Activated CD4-positive, alpha-beta T cell treated with anti-CD3 and anti-CD28 coated beads for 36 hours (primary cell): ENCODE measurements around the gene ARPC2. TPM values are rescaled to one million over a fixed set of nuclear protein-coding genes. Genes with fewer than 3 reads are reported as not detected.
"Not testable (repeated sequence)": the region's sequence is repeated elsewhere in the genome, so short reads cannot be mapped to it uniquely, and the experiment has no call there.

ENCODE experiments used
- ATAC-seq: fragments of 200-7000 bp; cut with Tn5 transposase; one replicate; pipeline ENCODE4 v1.10.0; 2021; ENCODE audit warnings: mild to moderate bottlenecking, moderate library complexity
- CTCF ChIA-PET: fragments of 350-600 bp; sonication (Branson Sonifier 250); formaldehyde crosslinking; loops from one replicate; lab custom pipeline; 2021; ENCODE audit warnings: antibody characterized with exemption; lab: Charles Lee
- POLR2A ChIA-PET: fragments of 350-600 bp; sonication (Branson Sonifier 250); formaldehyde crosslinking; loops from one replicate; lab custom pipeline; 2021; ENCODE audit warnings: antibody characterized with exemption, inconsistent platforms; lab: Charles Lee
- DNase-seq: peaks from one replicate; pipeline ENCODE4 v3.0.0-alpha.2; 2020
- H3K27ac Mint-ChIP-seq: one replicate; pipeline ENCODE4 v1.8.0; 2021; ENCODE audit warnings: mixed read lengths
- H3K27me3 Mint-ChIP-seq: one replicate; pipeline ENCODE4 v1.8.0; 2021; ENCODE audit warnings: mixed read lengths
- H3K36me3 Mint-ChIP-seq: one replicate; pipeline ENCODE4 v1.8.0; 2021; ENCODE audit warnings: low read depth, mixed read lengths
- H3K4me1 Mint-ChIP-seq: one replicate; pipeline ENCODE4 v1.8.0; 2021; ENCODE audit warnings: mixed read lengths
- H3K4me3 Mint-ChIP-seq: one replicate; pipeline ENCODE4 v1.8.0; 2021; ENCODE audit warnings: mild to moderate bottlenecking, moderate library complexity, mixed read lengths
- H3K9me3 Mint-ChIP-seq: one replicate; pipeline ENCODE4 v1.8.0; 2021; ENCODE audit warnings: low read depth, mixed read lengths
- intact Hi-C, 2 experiments: fragments of 100-400 bp; cut with DNase I in 1 of 2; cut with micrococcal nuclease in 1 of 2; formaldehyde crosslinking; loops; one replicate each; pipeline versions ENCODE4 v1.14.2 to v1.15.1; 2022 to 2024; cut with DNase I, micrococcal nuclease
- total RNA-seq, 2 experiments: library from RNA; stranded (reverse); gene quantifications; one replicate each; pipeline ENCODE4 v1.2.3, GENCODE V29; 2021

Gene ARPC2
- total RNA-seq, 2 experiments from 2014 or later, result 563 to 632 TPM

DNA sequence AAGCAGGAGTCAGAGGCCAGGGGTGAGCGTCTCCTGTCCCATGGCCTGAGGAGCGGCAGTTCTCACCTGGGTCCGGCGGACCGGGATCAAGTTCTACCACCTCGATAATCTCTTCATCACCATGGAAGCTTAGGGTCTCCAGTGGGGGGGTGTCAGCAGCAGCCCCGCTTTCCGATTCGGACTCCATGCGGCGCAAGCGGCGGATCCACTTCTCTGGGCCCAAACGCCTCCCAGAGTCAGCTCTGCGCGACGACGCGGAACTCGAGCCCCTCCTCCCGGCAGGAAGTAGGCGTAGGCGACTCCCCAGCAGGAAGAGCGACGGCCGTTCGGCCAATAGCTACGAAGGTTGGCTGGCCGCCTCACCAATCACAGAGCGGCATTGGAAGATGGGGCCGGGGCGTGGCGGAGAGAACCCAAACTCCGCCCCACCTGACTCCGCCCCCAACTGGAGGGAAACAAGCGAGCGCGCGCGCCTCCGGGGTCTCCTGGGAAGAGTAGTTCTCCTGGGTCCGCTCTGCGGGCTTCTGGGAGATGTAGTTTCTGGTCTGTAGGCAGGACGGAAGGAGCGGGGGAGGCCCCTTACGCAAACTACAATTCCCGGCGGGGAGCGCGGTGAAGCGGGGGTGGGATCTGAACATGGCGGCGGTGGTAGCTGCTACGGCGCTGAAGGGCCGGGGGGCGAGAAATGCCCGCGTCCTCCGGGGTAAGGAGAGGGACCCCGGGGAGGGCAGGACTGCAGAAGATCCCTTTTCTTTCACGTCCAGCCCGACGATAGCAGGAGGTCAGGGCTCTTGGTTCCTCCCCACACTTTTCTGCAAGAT, 53.1 kb downstream of the ARPC2 start, which contains the start of the genes AAMP and PNKD:
Gene AAMP (minus strand): TSS at position 238 of the 821 bp plus-strand sequence. CDS start 51 bp downstream, at position 187.
Gene PNKD (plus strand): TSS at position 620 of the 821 bp plus-strand sequence. CDS start 17 bp downstream, at position 637.
- no peaks in the 10 kb centered on the region for H3K9me3 Mint-ChIP-seq
- H3K27me3 Mint-ChIP-seq, result no peaks in the 10 kb centered on the region
- CTCF ChIA-PET, result interaction anchor here (0.6 to 7.4 kb wide), 18 partner anchors 13 to 949 kb away, joined by 3 to 205 read pairs (median 4); partner anchors contain the start of genes ABCB6, ARPC2, CATIP and RNF25
- DNase-seq (peak; percentile 100), ATAC-seq (peak; percentile 92)
- H3K27ac Mint-ChIP-seq, result peak within 1 kb of the TSS; percentile 86
- intact Hi-C loops, result loop anchor here (1.0 to 5.0 kb wide), 16 partner anchors 16 to 1858 kb away; partner anchors contain the start of genes ARPC2 (in 2 of the 2), CNOT9 (in 2 of the 2), TMBIM1 (in 2 of the 2) and USP37 (in 2 of the 2)
- peak within 1 kb of the TSS; percentile 88 for H3K4me3 Mint-ChIP-seq
- peaks cover 33% of the 10 kb centered on the region for H3K36me3 Mint-ChIP-seq
- H3K4me1 Mint-ChIP-seq, result peaks cover 34% of the 10 kb centered on the region
- POLR2A ChIA-PET, result interaction anchor here (0.6 to 2.3 kb wide), 10 partner anchors 11 to 217 kb away, joined by 3 to 24 read pairs (median 4); partner anchors contain the start of gene ARPC2

DNA sequence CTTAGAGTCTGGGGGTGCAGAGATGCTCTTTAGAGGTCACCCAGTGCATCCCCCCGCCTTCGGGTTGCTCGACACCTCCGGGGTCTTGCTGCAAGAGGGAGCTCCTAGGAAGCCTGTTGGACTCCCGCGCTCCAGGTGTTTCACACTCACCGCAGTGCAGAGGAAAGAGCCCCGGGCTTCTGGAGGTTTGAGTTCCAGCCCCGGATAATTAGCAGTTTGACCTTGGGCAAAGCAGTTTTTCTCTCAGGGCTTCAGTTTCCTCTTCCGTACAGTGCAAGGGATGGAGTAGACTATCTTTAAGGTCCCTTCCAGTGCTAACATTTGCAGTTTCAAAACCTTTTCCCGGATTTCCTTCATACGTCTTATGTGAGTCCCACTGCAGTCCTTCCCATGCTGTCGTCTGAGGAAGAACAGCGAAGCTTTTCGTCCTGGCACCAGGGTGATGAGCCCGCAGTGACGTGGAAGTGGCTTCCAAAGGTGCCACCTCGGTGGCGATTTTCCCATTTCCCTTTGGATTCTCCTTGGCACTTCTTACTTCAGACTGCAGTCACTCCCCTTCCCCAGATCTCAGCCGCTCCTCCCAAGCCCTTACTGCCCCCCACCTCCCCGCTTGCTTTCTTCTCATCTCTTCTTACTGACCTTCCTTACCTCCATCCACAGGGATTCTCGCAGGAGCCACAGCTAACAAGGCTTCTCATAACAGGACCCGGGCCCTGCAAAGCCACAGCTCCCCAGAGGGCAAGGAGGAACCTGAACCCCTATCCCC, 53.9 kb downstream of the ARPC2 start:
- Mint-ChIP-seq H3K9me3 (no peaks in the 10 kb centered on the region), H3K36me3 (peaks cover 36% of the 10 kb centered on the region), H3K4me1 (peaks cover 34% of the 10 kb centered on the region), H3K27me3 (no peaks in the 10 kb centered on the region), H3K4me3 (peak overlapping the region; percentile 88), H3K27ac (peak overlapping the region; percentile 86)
- intact Hi-C loops, result loop anchor here (1.0 to 5.0 kb wide), 16 partner anchors 15 to 1859 kb away; partner anchors contain the start of genes ARPC2 (in 2 of the 2), CNOT9 (in 2 of the 2), TMBIM1 (in 2 of the 2) and USP37 (in 2 of the 2)
- ATAC-seq (no peak), DNase-seq (no peak)
- ChIA-PET POLR2A (interaction anchor here (0.6 to 2.3 kb wide), 9 partner anchors 11 to 216 kb away, joined by 3 to 24 read pairs (median 4); partner anchors contain the start of gene ARPC2), CTCF (interaction anchor here (0.6 to 7.4 kb wide), 25 partner anchors 9 to 401 kb away, joined by 3 to 205 read pairs (median 4); partner anchors contain the start of genes ARPC2, CATIP, GPBAR1 and RNF25)

- Mint-ChIP-seq H3K4me3 (peak overlapping the region; percentile 88), H3K36me3 (peaks cover 38% of the 10 kb centered on the region), H3K27me3 (no peaks in the 10 kb centered on the region), H3K27ac (peak overlapping the region; percentile 86), H3K9me3 (no peaks in the 10 kb centered on the region), H3K4me1 (peaks cover 34% of the 10 kb centered on the region)
- intact Hi-C loops, result loop anchor here (2.0 to 5.0 kb wide), 5 partner anchors 387 to 1859 kb away; partner anchors contain the start of genes BCS1L (in 1 of the 2), DNPEP (in 1 of the 2), GMPPA (in 1 of the 2) and SMARCAL1 (in 1 of the 2)
- DNase-seq (no peak), ATAC-seq (no peak)
- CTCF ChIA-PET, result interaction anchor here (0.6 to 7.4 kb wide), 19 partner anchors 10 to 593 kb away, joined by 3 to 205 read pairs (median 4); partner anchors contain the start of genes CATIP, GPBAR1 and TMBIM1
- POLR2A ChIA-PET, result interaction anchor here (0.6 to 2.3 kb wide), 3 partner anchors 15 to 85 kb away, joined by 3 to 24 read pairs (median 9); no protein-coding TSS in a partner anchor
These were observed 54.5 kb downstream of the ARPC2 start for GRCh38 chr2:218271487-218271797.

DNA sequence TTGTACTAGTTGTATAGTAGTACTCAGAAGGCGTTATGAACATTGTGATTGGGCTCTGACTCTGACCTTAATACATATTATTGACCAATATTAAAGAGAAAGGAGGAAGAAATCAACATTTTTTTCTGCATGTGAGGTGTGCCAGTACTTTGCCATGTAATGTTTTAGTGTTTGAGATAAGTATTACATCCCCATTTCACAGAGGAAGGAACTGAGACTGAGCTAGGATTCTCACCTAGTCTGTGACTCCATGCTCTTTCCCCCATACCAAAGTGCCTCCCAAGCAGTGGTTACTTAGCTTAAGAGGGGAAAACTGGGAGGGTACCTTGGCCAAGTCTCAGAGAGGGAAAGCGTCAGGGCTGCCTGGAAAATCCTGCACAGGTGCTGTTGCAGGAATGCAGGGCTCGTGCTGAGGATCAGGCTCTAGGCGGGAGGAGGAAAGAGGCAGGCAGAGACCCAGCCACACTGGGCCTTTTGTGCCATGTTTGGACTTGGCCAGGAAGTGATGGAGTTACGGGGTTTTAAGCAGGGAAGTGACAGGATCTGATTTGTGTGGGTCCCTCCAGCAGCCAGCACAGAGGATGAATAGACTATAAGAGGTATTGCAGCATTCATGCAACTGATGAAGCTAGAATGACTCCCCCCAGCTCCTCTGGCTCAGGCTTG, 55.0 kb downstream of the ARPC2 start:
- Mint-ChIP-seq H3K4me3 (peak overlapping the region; percentile 88), H3K36me3 (peaks cover 43% of the 10 kb centered on the region), H3K4me1 (peaks cover 34% of the 10 kb centered on the region), H3K27me3 (no peaks in the 10 kb centered on the region), H3K27ac (peak overlapping the region; percentile 3), H3K9me3 (no peaks in the 10 kb centered on the region)
- no peak for ATAC-seq
- CTCF ChIA-PET, result interaction anchor here (0.6 to 7.4 kb wide), 24 partner anchors 11 to 593 kb away, joined by 3 to 205 read pairs (median 4); partner anchors contain the start of genes CATIP, GPBAR1 and TMBIM1
- intact Hi-C loops, result loop anchor here (1.0 to 5.0 kb wide), 6 partner anchors 84 to 1860 kb away; partner anchors contain the start of genes BCS1L (in 1 of the 2), CATIP (in 1 of the 2), DNPEP (in 1 of the 2) and GMPPA (in 1 of the 2)
- no peak for DNase-seq
- POLR2A ChIA-PET, result interaction anchor here (0.6 to 2.3 kb wide), 4 partner anchors 12 to 85 kb away, joined by 3 to 24 read pairs (median 6); no protein-coding TSS in a partner anchor

DNA sequence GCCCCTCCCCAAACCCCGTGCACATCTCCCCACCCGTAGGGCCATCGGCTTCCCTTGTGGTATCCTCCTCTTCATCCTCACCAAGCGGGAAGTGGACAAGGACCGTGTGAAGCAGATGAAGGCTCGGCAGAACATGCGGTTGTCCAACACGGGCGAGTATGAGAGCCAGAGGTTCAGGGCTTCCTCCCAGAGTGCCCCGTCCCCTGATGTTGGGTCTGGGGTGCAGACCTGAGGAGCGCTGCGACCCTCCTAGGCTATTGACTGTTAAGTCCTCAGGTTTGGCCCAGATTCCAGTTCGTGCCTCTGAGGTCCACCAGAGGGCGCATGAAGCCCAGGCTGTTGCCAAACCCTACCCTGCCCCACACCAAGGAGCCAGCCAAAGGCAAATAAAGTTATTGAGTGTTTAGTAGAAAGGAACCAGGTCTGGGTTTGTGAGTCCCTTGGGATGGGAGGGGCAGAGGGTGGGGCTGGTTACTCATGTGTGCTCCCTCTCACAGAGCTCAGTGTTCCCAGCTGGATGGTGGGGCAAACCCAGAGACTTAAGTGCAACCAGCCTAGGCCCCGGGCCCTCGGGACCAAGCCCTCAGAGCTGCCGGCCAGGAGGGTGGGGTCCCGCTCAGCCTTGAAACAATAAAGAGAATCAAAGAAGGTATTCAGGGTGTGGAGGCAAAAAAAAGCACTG, 55.7 kb downstream of the ARPC2 start:
- H3K9me3 Mint-ChIP-seq, result no peaks in the 10 kb centered on the region
- DNase-seq (peak; percentile 88), ATAC-seq (peak; percentile 21)
- no peak overlapping the region for H3K4me3 Mint-ChIP-seq
- peaks cover 28% of the 10 kb centered on the region for H3K4me1 Mint-ChIP-seq
- ChIA-PET POLR2A (interaction anchor here (0.7 kb wide), 1 partner anchor 12 kb away, joined by 3 read pairs; no protein-coding TSS in a partner anchor), CTCF (interaction anchor here (0.6 to 7.4 kb wide), 18 partner anchors 9 to 575 kb away, joined by 3 to 205 read pairs (median 6); partner anchors contain the start of genes CATIP and TMBIM1)
- peaks cover 42% of the 10 kb centered on the region for H3K36me3 Mint-ChIP-seq
- no peak overlapping the region for H3K27ac Mint-ChIP-seq
- intact Hi-C loops, result loop anchor here (1.0 to 5.0 kb wide), 3 partner anchors 84 to 1860 kb away; partner anchors contain the start of genes CATIP (in 1 of the 2), DNPEP (in 1 of the 2) and SMARCAL1 (in 1 of the 2)
- H3K27me3 Mint-ChIP-seq, result no peaks in the 10 kb centered on the region

DNA sequence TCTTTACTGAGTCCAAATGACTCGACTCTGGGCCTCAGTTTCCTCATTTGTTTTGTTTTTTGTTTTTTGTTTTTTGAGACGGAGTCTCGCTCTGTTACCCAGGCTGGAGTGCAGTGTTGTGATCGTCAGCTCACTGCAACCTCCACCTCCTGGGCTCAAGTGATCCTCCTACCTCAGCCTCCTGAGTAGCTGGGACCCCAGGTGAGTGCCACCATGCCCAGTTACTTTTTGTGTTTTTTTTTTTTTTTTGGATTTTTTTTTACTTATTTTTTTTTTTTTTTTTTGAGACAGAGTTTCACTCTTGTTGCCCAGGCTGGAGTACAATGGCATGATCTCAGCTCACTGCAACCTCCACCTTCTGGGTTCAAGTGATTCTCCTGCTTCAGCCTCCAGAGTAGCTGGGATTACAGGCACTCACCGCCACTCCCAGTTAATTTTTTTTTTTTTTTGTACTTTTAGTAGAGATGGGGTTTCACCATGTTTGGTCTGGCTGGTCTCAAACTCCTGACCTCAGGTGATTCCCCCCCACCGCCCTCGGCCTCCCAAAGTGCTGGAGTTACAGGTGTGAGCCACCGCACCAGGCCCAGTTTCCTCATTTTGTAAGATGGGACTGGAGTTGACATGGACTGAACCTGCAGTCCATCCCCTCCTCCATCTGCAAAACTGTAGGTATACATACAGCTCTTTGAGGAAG, 56.4 kb downstream of the ARPC2 start:
- H3K4me3 Mint-ChIP-seq, H3K27me3 Mint-ChIP-seq, ATAC-seq, DNase-seq, H3K9me3 Mint-ChIP-seq: not testable (repeated sequence)
- H3K27ac Mint-ChIP-seq, result peak overlapping the region; percentile 43
- intact Hi-C loops, result loop anchor here (5.0 kb wide), 2 partner anchors 1114 to 1861 kb away; partner anchors contain the start of genes DNPEP (in 1 of the 2) and SMARCAL1 (in 1 of the 2)
- H3K4me1 Mint-ChIP-seq, result peaks cover 26% of the 10 kb centered on the region
- H3K36me3 Mint-ChIP-seq, result peaks cover 44% of the 10 kb centered on the region
- ChIA-PET CTCF (interaction anchor here (0.8 to 7.4 kb wide), 13 partner anchors 10 to 574 kb away, joined by 3 to 205 read pairs (median 4); partner anchors contain the start of genes CATIP and TMBIM1), POLR2A (interaction anchor here (0.8 kb wide), 1 partner anchor 14 kb away, joined by 3 read pairs; no protein-coding TSS in a partner anchor)

DNA sequence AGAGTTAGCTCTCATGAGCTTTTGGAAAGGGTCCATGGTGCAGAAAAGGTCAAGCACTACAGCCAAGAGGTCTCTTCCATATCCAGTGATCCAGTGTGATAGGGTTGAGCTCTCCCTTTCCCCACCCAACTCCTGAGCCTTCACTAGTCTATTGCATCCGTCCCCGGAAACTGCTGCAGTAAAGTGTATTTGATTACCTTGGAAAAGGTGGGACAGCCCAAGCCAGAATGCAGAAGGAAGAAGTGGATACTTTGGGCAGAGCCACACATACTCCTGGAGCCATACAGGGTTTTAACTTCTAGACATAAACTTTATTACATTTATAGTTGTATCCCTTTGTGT, 56.9 kb downstream of the ARPC2 start:
- Mint-ChIP-seq H3K27me3 (no peaks in the 10 kb centered on the region), H3K9me3 (no peaks in the 10 kb centered on the region), H3K4me3 (no peak overlapping the region), H3K27ac (peak overlapping the region; percentile 43), H3K36me3 (peaks cover 46% of the 10 kb centered on the region), H3K4me1 (peaks cover 26% of the 10 kb centered on the region)
- ChIA-PET CTCF (interaction anchor here (1.1 to 7.4 kb wide), 8 partner anchors 10 to 574 kb away, joined by 3 to 205 read pairs (median 6); partner anchors contain the start of genes CATIP and TMBIM1), POLR2A (interaction anchor here (0.8 kb wide), 1 partner anchor 13 kb away, joined by 3 read pairs; no protein-coding TSS in a partner anchor)
- ATAC-seq, result no peak
- no peak for DNase-seq
- intact Hi-C loops, result loop anchor here (5.0 kb wide), 2 partner anchors 1113 to 1862 kb away; partner anchors contain the start of genes DNPEP (in 1 of the 2) and SMARCAL1 (in 1 of the 2)

GRCh38 chr2:218274586-218274985, 57.6 kb downstream of the ARPC2 start:
- H3K9me3 Mint-ChIP-seq, result no peaks in the 10 kb centered on the region
- ChIA-PET POLR2A (interaction anchor here (1.1 to 1.3 kb wide), 2 partner anchors 11 to 12 kb away, joined by 3 to 4 read pairs; no protein-coding TSS in a partner anchor), CTCF (interaction anchor here (0.8 to 7.4 kb wide), 7 partner anchors 13 to 119 kb away, joined by 3 to 205 read pairs (median 4); partner anchors contain the start of genes CATIP and TMBIM1)
- no peak overlapping the region for H3K4me3 Mint-ChIP-seq
- H3K4me1 Mint-ChIP-seq, result peaks cover 20% of the 10 kb centered on the region
- H3K27ac Mint-ChIP-seq, result no peak overlapping the region
- peaks cover 41% of the 10 kb centered on the region for H3K36me3 Mint-ChIP-seq
- ATAC-seq (no peak), DNase-seq (no peak)
- no peaks in the 10 kb centered on the region for H3K27me3 Mint-ChIP-seq
- intact Hi-C loops, result loop anchor here (5.0 kb wide), 2 partner anchors 1113 to 1862 kb away; partner anchors contain the start of genes DNPEP (in 1 of the 2) and SMARCAL1 (in 1 of the 2)
